SK-N-SH (cell line): ENCODE measurements around the gene TOGARAM2. TPM values are rescaled to one million over a fixed set of nuclear protein-coding genes. Genes with fewer than 3 reads are reported as not detected.
A peak's percentile ranks its signal among the peaks of the same experiment; 100 is the strongest.

ENCODE experiments used
- CTCF ChIA-PET: fragments of 300-600, 350-600 bp; formaldehyde crosslinking; extraction: SDS; loops from one replicate; lab custom pipeline; 2021; lab: Yijun Ruan, JAX
- POLR2A ChIA-PET: fragments of 350-600 bp; sonication (Branson Sonifier 250); formaldehyde crosslinking; extraction: SDS; loops from one replicate; lab custom pipeline; 2020; ENCODE audit warnings: antibody characterized with exemption, inconsistent platforms; lab: Yijun Ruan, JAX
- DNase-seq: peaks from one replicate; pipeline ENCODE4 v3.0.0; 2012
- H2AFZ ChIP-seq: fragments of 200-600 bp; sonication (generic); 2 replicates; pipeline ENCODE4 v1.8.1; 2016; ENCODE audit warnings: antibody characterized with exemption, mild to moderate bottlenecking, low read depth
- H3F3A ChIP-seq: fragments of 200-600 bp; sonication (generic); replicated peaks from 2 replicates; pipeline ENCODE3; 2016; ENCODE audit warnings: antibody characterized with exemption, mild to moderate bottlenecking; ENCODE audit not compliant: insufficient read depth
- H3K27ac ChIP-seq, 2 experiments: fragments of 200-500 bp in 1 of 2; fragments of 200-600 bp in 1 of 2; sonication (Bioruptor generic) in 1 of 2; sonication (generic), shearing (Covaris generic) in 1 of 2; 2 replicates each; pipeline versions ENCODE4 v1.5.1 to v1.6.1; 2014 to 2016; ENCODE audit warnings: low read depth in 2 of 2, inconsistent platforms in 1 of 2, low read length in 1 of 2, mild to moderate bottlenecking in 1 of 2, mixed read lengths in 1 of 2
- H3K27me3 ChIP-seq: fragments of 200-600 bp; sonication (generic), shearing (Covaris generic); 2 replicates; pipeline ENCODE4 v1.6.1; 2016; ENCODE audit warnings: mixed run types; ENCODE audit not compliant: insufficient read depth
- H3K36me3 ChIP-seq, 2 experiments: fragments of 200-500 bp in 1 of 2; fragments of 200-600 bp in 1 of 2; sonication (Bioruptor generic) in 1 of 2; sonication (generic) in 1 of 2; replicated peaks in 1 of 2; 2 replicates each; pipeline versions ENCODE3 to v1.5.1; 2014 to 2016; ENCODE audit warnings: low read length in 1 of 2, mild to moderate bottlenecking in 1 of 2; ENCODE audit not compliant: insufficient read depth in 2 of 2, control insufficient read depth in 1 of 2
- H3K4me1 ChIP-seq, 2 experiments: fragments of 200-500 bp in 1 of 2; fragments of 200-600 bp in 1 of 2; sonication (Bioruptor generic) in 1 of 2; sonication (generic), shearing (Covaris generic) in 1 of 2; 2 replicates each; pipeline versions ENCODE4 v1.5.1 to v1.6.1; 2014 to 2016; ENCODE audit warnings: low read depth in 1 of 2, low read length in 1 of 2, mixed run types in 1 of 2; ENCODE audit not compliant: insufficient read depth in 2 of 2, control insufficient read depth in 1 of 2
- H3K4me2 ChIP-seq: fragments of 200-600 bp; sonication (generic), shearing (Covaris generic); 2 replicates; pipeline ENCODE4 v1.6.1; 2017; ENCODE audit warnings: mixed run types
- H3K4me3 ChIP-seq, 2 experiments: fragments of 200-500 bp in 1 of 2; fragments of 200-600 bp in 1 of 2; sonication (Bioruptor generic) in 1 of 2; sonication (generic), shearing (Covaris generic) in 1 of 2; 2 replicates each; pipeline versions ENCODE4 v1.5.1 to v1.8.1; 2014 to 2016; ENCODE audit warnings: low read depth in 2 of 2, inconsistent platforms in 1 of 2, low read length in 1 of 2, mild to moderate bottlenecking in 1 of 2, mixed read lengths in 1 of 2, moderate library complexity in 1 of 2
- H3K79me2 ChIP-seq: fragments of 200-600 bp; sonication (generic); 2 replicates; pipeline ENCODE4 v1.8.1; 2017; ENCODE audit warnings: mild to moderate bottlenecking; ENCODE audit not compliant: insufficient read depth
- H3K9ac ChIP-seq: fragments of 200-600 bp; sonication (generic); 2 replicates; pipeline ENCODE4 v1.6.1; 2017; ENCODE audit warnings: mixed run types
- H3K9me2 ChIP-seq: fragments of 200-600 bp; sonication (generic); 2 replicates; pipeline ENCODE4 v1.6.1; 2017; ENCODE audit warnings: mixed run types
- H3K9me3 ChIP-seq: fragments of 200-600 bp; sonication (generic); 2 replicates; pipeline ENCODE4 v1.6.1; 2017; ENCODE audit warnings: mixed run types, mild to moderate bottlenecking, moderate library complexity
- H4K20me1 ChIP-seq: fragments of 200-600 bp; sonication (generic); 2 replicates; pipeline ENCODE4 v1.6.1; 2017; ENCODE audit warnings: mild to moderate bottlenecking, mixed run types; ENCODE audit not compliant: insufficient read depth
- CHD2 ChIP-seq: fragments of 150-350 bp; IDR thresholded peaks from 2 replicates; pipeline ENCODE4 v1.6.1; 2018; ENCODE audit warnings: low read length; ENCODE audit not compliant: partially characterized antibody
- ELF1 ChIP-seq: IDR thresholded peaks from 2 replicates; pipeline ENCODE4 v1.4.0; 2012
- FOXJ3 ChIP-seq: sonication (generic); formaldehyde crosslinking; IDR thresholded peaks from 2 replicates; pipeline ENCODE4 v1.5.1; 2020; ENCODE audit warnings: mild to moderate bottlenecking, missing genetic modification reagents
- GABPA ChIP-seq: IDR thresholded peaks from 2 replicates; pipeline ENCODE4 v1.4.0; 2012; ENCODE audit warnings: low read depth, mild to moderate bottlenecking
- MEF2A ChIP-seq: IDR thresholded peaks from 2 replicates; pipeline ENCODE4 v1.4.0; 2012; ENCODE audit warnings: low read depth, borderline replicate concordance
- RAD21 ChIP-seq: IDR thresholded peaks from 2 replicates; pipeline ENCODE4 v1.6.1; 2012; ENCODE audit warnings: mild to moderate bottlenecking, low read length
- RFX5 ChIP-seq: IDR thresholded peaks from 2 replicates; pipeline ENCODE4 v1.6.1; 2012; ENCODE audit warnings: mild to moderate bottlenecking, improper control_type of control experiment, low read length
- RXRA ChIP-seq: IDR thresholded peaks from 2 replicates; pipeline ENCODE4 v1.4.0; 2012; ENCODE audit warnings: low read depth, mild to moderate bottlenecking, borderline replicate concordance
- SMC3 ChIP-seq: IDR thresholded peaks from 2 replicates; pipeline ENCODE4 v1.6.1; 2012; ENCODE audit warnings: low read depth, low read length, improper control_type of control experiment
- TCF12 ChIP-seq: IDR thresholded peaks from 2 replicates; pipeline ENCODE4 v1.4.0; 2012
- TEAD4 ChIP-seq: IDR thresholded peaks from 2 replicates; pipeline ENCODE4 v1.4.0; 2012; ENCODE audit warnings: mild to moderate bottlenecking, borderline replicate concordance; ENCODE audit not compliant: insufficient read depth
- WGBS: methylation state at CpG from one replicate; pipeline ENCODE4 v1.1.6; 2017; ENCODE audit warnings: low lambda C conversion rate; 5-methylcytosine and 5-hydroxymethylcytosine counted together
- polyA plus RNA-seq, 3 experiments: library from polyadenylated mRNA; depleted of rRNA; stranded (reverse); fragments of >200 nt; gene quantifications; 2 replicates each; pipeline ENCODE4 v1.2.3, GENCODE V29; 2012
- TF ChIP-seq, protein P1 (sequence below): IDR thresholded peaks from 2 replicates; pipeline ENCODE4 v1.6.1; 2012; ENCODE audit warnings: mild to moderate bottlenecking, low read depth, low read length, moderate library complexity
- TF ChIP-seq, protein P2 (sequence below): fragments of 200-600 bp; sonication (generic); IDR thresholded peaks from 2 replicates; pipeline ENCODE4 v1.6.1; 2017; ENCODE audit warnings: antibody characterized with exemption, mild to moderate bottlenecking, moderate library complexity
- TF ChIP-seq, protein P3 (sequence below): fragments of 150-350 bp; IDR thresholded peaks from 2 replicates; pipeline ENCODE4 v1.6.1; 2016; ENCODE audit warnings: mild to moderate bottlenecking, low read depth, low read length
- TF ChIP-seq, protein P4 (sequence below): IDR thresholded peaks from 2 replicates; pipeline ENCODE4 v1.4.0; 2012; ENCODE audit warnings: low read depth, borderline replicate concordance

Gene TOGARAM2
- polyA plus RNA-seq, 1 of the 3 experiments (the other 2 are of a cell fraction): 0.69 TPM

DNA sequence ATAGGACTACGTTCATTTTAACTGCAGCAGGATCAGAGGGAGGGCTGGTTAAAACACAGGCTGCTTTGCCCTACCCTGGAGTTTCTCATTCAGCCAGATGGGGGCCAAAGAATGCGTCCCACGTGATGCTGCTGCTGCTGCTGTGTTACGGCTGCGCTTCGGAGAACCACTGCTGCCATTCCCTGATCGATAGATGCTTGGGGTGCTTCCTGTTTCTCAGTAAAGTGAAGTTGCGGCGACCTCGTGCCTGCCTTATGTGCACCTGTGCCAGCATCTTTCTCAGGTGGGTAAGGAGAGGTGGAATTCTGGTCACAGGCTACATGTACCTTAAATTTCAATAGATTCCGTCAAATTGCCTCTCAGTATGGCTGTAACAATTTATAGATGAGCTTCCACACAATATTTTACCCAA is 24.7 kb upstream of the TOGARAM2 start (continued):
- TF ChIP-seq ELF1 (no peak), TEAD4 (no peak)

DNA sequence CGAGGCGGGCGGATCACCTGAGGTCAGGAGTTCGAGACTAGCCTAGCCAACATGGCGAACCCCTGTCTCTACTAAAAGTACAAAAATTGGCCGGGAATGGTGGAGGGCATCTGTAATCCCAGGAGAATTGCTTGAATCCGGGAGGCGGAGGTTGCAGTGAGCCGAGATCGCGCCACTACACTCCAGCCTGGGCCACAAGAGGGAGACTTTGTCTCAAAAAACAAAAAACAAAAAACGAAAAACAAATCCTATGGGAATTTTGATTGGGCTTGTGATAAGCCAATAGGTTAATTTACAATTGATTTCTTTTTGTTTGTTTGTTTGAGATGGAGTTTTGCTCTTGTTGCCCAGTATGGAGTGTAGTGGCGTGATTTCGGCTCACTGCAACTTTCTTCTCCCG is 24.2 kb upstream of the TOGARAM2 start:
- Histone ChIP-seq H3K9me2 (no peaks in the 10 kb centered on the region), H3K9me3 (no peaks in the 10 kb centered on the region), H3K4me3 (peak overlapping the region; percentile 34 to 49), H3F3A (peaks cover 4% of the 10 kb centered on the region), H4K20me1 (no peaks in the 10 kb centered on the region), H3K4me1 (peaks cover 0 to 13% of the 10 kb centered on the region in 2 experiments; a peak in 2 of 4 replicates), H3K9ac (no peak overlapping the region), H3K4me2 (peak overlapping the region; percentile 51), H3K27ac (no peak overlapping the region), H2AFZ (peak overlapping the region; percentile 27; the same call in 1 of the 2 replicates), H3K27me3 (no peaks in the 10 kb centered on the region), H3K36me3 (no peaks in the 10 kb centered on the region), H3K79me2 (no peaks in the 10 kb centered on the region)
- whole genome bisulfite sequencing: 69% methylated on average over 15 of the region's 15 CpGs
- CTCF ChIA-PET: interaction anchor here (0.6 to 1.7 kb wide), 13 partner anchors 19 to 1132 kb away, joined by 3 to 9 read pairs (median 3); no protein-coding TSS in a partner anchor
- TF ChIP-seq, protein P1, sequence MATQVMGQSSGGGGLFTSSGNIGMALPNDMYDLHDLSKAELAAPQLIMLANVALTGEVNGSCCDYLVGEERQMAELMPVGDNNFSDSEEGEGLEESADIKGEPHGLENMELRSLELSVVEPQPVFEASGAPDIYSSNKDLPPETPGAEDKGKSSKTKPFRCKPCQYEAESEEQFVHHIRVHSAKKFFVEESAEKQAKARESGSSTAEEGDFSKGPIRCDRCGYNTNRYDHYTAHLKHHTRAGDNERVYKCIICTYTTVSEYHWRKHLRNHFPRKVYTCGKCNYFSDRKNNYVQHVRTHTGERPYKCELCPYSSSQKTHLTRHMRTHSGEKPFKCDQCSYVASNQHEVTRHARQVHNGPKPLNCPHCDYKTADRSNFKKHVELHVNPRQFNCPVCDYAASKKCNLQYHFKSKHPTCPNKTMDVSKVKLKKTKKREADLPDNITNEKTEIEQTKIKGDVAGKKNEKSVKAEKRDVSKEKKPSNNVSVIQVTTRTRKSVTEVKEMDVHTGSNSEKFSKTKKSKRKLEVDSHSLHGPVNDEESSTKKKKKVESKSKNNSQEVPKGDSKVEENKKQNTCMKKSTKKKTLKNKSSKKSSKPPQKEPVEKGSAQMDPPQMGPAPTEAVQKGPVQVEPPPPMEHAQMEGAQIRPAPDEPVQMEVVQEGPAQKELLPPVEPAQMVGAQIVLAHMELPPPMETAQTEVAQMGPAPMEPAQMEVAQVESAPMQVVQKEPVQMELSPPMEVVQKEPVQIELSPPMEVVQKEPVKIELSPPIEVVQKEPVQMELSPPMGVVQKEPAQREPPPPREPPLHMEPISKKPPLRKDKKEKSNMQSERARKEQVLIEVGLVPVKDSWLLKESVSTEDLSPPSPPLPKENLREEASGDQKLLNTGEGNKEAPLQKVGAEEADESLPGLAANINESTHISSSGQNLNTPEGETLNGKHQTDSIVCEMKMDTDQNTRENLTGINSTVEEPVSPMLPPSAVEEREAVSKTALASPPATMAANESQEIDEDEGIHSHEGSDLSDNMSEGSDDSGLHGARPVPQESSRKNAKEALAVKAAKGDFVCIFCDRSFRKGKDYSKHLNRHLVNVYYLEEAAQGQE: no peak
- TF ChIP-seq RFX5 (no peak), CHD2 (no peak), MEF2A (no peak), SMC3 (peak; percentile 28), FOXJ3 (CRISPR knock-in tag) (no peak), RXRA (no peak), GABPA (no peak), TCF12 (no peak), RAD21 (peak; percentile 57)
- TF ChIP-seq, protein P2, sequence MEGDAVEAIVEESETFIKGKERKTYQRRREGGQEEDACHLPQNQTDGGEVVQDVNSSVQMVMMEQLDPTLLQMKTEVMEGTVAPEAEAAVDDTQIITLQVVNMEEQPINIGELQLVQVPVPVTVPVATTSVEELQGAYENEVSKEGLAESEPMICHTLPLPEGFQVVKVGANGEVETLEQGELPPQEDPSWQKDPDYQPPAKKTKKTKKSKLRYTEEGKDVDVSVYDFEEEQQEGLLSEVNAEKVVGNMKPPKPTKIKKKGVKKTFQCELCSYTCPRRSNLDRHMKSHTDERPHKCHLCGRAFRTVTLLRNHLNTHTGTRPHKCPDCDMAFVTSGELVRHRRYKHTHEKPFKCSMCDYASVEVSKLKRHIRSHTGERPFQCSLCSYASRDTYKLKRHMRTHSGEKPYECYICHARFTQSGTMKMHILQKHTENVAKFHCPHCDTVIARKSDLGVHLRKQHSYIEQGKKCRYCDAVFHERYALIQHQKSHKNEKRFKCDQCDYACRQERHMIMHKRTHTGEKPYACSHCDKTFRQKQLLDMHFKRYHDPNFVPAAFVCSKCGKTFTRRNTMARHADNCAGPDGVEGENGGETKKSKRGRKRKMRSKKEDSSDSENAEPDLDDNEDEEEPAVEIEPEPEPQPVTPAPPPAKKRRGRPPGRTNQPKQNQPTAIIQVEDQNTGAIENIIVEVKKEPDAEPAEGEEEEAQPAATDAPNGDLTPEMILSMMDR: peak; percentile 71
- TF ChIP-seq, protein P3, sequence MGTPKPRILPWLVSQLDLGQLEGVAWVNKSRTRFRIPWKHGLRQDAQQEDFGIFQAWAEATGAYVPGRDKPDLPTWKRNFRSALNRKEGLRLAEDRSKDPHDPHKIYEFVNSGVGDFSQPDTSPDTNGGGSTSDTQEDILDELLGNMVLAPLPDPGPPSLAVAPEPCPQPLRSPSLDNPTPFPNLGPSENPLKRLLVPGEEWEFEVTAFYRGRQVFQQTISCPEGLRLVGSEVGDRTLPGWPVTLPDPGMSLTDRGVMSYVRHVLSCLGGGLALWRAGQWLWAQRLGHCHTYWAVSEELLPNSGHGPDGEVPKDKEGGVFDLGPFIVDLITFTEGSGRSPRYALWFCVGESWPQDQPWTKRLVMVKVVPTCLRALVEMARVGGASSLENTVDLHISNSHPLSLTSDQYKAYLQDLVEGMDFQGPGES: no peak
- TF ChIP-seq, protein P4, sequence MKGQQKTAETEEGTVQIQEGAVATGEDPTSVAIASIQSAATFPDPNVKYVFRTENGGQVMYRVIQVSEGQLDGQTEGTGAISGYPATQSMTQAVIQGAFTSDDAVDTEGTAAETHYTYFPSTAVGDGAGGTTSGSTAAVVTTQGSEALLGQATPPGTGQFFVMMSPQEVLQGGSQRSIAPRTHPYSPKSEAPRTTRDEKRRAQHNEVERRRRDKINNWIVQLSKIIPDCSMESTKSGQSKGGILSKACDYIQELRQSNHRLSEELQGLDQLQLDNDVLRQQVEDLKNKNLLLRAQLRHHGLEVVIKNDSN: no peak
- no peak for DNase-seq
- POLR2A ChIA-PET: no interaction called here
